Body of pancreas (tissue), 4 donors: Measurements from ENCODE around the gene SOX6.

Experiments
- POLR2A ChIP-seq, 3 donors: fragments of 450-650 bp; IDR thresholded peaks; one replicate each; pipeline ENCODE4 v1.6.1; 2016; ENCODE audit warnings: antibody characterized with exemption in 3 of 3, mild to moderate bottlenecking in 2 of 3
- TF ChIP-seq, protein P1 (sequence below), 7 experiments: fragments of 450-650 bp in 4 of 7; fragments of 200-600 bp in 3 of 7; sonication (generic) in 3 of 7; IDR thresholded peaks; one replicate each; pipeline ENCODE4 v1.5.1; 2016 to 2019; ENCODE audit warnings: antibody characterized with exemption in 7 of 7

DNA sequence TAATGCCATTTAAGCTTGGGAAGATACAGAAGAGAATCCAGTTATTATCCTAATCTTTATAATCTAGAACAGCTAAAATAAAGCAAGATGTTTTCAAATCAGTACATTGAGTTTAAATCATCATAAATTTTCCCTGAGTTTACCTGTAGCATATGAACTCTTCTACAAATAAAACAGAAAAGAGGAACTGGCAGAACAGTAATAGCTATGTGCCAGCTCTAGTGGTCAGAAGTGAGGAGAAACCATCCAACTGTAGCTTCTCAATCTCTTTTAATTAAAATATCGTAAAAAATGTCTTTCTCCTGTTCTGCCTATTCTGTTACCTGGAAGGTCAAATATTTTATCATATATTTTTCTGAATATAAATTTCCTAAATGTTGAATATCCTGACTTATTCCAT lies 266.9 kb downstream of the SOX6 start:
- TF ChIP-seq, protein P1, sequence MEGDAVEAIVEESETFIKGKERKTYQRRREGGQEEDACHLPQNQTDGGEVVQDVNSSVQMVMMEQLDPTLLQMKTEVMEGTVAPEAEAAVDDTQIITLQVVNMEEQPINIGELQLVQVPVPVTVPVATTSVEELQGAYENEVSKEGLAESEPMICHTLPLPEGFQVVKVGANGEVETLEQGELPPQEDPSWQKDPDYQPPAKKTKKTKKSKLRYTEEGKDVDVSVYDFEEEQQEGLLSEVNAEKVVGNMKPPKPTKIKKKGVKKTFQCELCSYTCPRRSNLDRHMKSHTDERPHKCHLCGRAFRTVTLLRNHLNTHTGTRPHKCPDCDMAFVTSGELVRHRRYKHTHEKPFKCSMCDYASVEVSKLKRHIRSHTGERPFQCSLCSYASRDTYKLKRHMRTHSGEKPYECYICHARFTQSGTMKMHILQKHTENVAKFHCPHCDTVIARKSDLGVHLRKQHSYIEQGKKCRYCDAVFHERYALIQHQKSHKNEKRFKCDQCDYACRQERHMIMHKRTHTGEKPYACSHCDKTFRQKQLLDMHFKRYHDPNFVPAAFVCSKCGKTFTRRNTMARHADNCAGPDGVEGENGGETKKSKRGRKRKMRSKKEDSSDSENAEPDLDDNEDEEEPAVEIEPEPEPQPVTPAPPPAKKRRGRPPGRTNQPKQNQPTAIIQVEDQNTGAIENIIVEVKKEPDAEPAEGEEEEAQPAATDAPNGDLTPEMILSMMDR (IDR thresholded peaks at IDR 0.05) = no peak
- no peak for TF ChIP-seq POLR2A (IDR thresholded peaks at IDR 0.05)
